Heart right ventricle (tissue), 16 donors: ENCODE measurements around the gene TSPAN33. TPM values are rescaled to one million over a fixed set of nuclear protein-coding genes. Genes with fewer than 3 reads are reported as not detected.
A peak's percentile ranks its signal among the peaks of the same experiment; 100 is the strongest.
"Not testable (repeated sequence)": the region's sequence is repeated elsewhere in the genome, so short reads cannot be mapped to it uniquely, and the experiment has no call there.

Source experiments
- ATAC-seq, 8 donors: fragments of 200-7000 bp; cut with Tn5 transposase; one replicate each; pipeline ENCODE4 v1.9.1; 2020; ENCODE audit warnings: mild to moderate bottlenecking in 8 of 8, moderate library complexity in 8 of 8, moderate number of reproducible peaks in 1 of 8
- DNase-seq, 2 donors: peaks; one replicate each; pipeline ENCODE4 v3.0.0-alpha.2; 2020
- H3K27ac ChIP-seq, 10 donors: fragments of 200-600 bp; sonication (generic) in 2 of 10; one replicate each; pipeline versions ENCODE4 v1.5.0 to v1.8.0; 2020 to 2022; ENCODE audit warnings: mild to moderate bottlenecking in 3 of 10
- H3K27me3 ChIP-seq, 7 donors: fragments of 200-600 bp; one replicate each; pipeline ENCODE4 v1.8.0; 2021 to 2022; ENCODE audit warnings: mild to moderate bottlenecking in 2 of 7
- H3K36me3 ChIP-seq, 9 donors: fragments of 200-600 bp; sonication (generic) in 1 of 9; one replicate each; pipeline versions ENCODE4 v1.5.0 to v1.8.0; 2020 to 2022; ENCODE audit warnings: mild to moderate bottlenecking in 2 of 9
- H3K4me1 ChIP-seq, 9 donors: fragments of 200-600 bp; sonication (generic) in 1 of 9; one replicate each; pipeline versions ENCODE4 v1.5.0 to v1.8.0; 2020 to 2022; ENCODE audit warnings: mild to moderate bottlenecking in 4 of 9
- H3K4me3 ChIP-seq, 10 donors: fragments of 200-600 bp; sonication (generic) in 2 of 10; one replicate each; pipeline versions ENCODE4 v1.5.0 to v1.8.0; 2020 to 2022; ENCODE audit warnings: mild to moderate bottlenecking in 7 of 10, moderate library complexity in 2 of 10
- H3K9me3 ChIP-seq, 11 donors: fragments of 200-600 bp in 10 of 11; sonication (generic) in 2 of 11; one replicate each; pipeline versions ENCODE4 v1.5.0 to v1.8.0; 2013 to 2022; ENCODE audit warnings: mild to moderate bottlenecking in 2 of 11, control low read depth in 1 of 11, moderate library complexity in 1 of 11
- WGBS, 2 donors: extraction: QIAGEN DNeasy Blood & Tissue Kit; methylation state at CpG; one replicate each; pipeline ENCODE4 v1.1.7; 2013; ENCODE audit warnings: inconsistent platforms in 1 of 2; 5-methylcytosine and 5-hydroxymethylcytosine counted together
- intact Hi-C, 10 donors: fragments of 100-400 bp; cut with DNase I; formaldehyde crosslinking; loops; one replicate each; pipeline versions ENCODE4 v1.11.1 to v1.14.2; 2022
- polyA plus RNA-seq, 2 donors: library from polyadenylated mRNA; stranded (reverse); fragments of 200-250 nt; gene quantifications; one replicate each; pipeline ENCODE4 v1.2.3, GENCODE V29; 2013
- total RNA-seq, 10 donors: library from RNA; stranded (reverse); fragmentation: NEBNext Ultra II Directional in 3 of 10; extraction: Animal tissue kit (Norgen Biotek cat#: 25700) in 3 of 10; gene quantifications; one replicate each; pipeline versions ENCODE4 v1.2.1 to v1.2.4, GENCODE V29; 2021 to 2023
- TF ChIP-seq, protein P1 (sequence below), 9 donors: fragments of 200-600 bp; sonication (generic) in 2 of 9; IDR thresholded peaks; one replicate each; pipeline versions ENCODE4 v1.5.0 to v1.8.0; 2021 to 2022; ENCODE audit warnings: antibody characterized with exemption in 9 of 9, mild to moderate bottlenecking in 5 of 9, moderate library complexity in 1 of 9
- donor health status: Arrhythmogenic right ventricular cardiomyopathy.
- donor health status: ischemic (EF 13 %, LVEDD 7.1; RV severe dilation, severe dysfunction).
- donor health status: healthy with polysubstance abuse.
- donor health status: DM: no; HTN: yes; CAD: no.
- donor health status: DM: no; HTN: no; CAD: no.
- donor health status: ischemic (EF 25% LVEDD 6.9; RV normal size, moderate dysfunction).
- donor health status: ischemic (EF 25% LVEDD 5.7; RV mildly dilated, moderate dysfunction).
- donor health status: healthy.
- donor health status: DM: yes; HTN: yes; CAD: no.
- donor health status: Ischemic cardiomyopathy.
- donor health status: ischemic (EF 35%, LVEDD 5.7; RV mildly dilated, moderate dysfunction).
- donor health status: nonischemic (EF 11% LVEDD 7.7; RV severe dilation, severe dysfunction).
- donor health status: DM: yes; HTN: yes; CAD: no.
- donor health status: PGD.
- donor health status: ischemic (EF 29% LVEDD 5.4; RV normal size, mild dysfunction).
- donor health status: nonischemic (EF 23%, LVEDD 6.1; RV moderate dilation, normal function).

Gene TSPAN33
- total and polyA plus RNA-seq, 12 donors: 2.8 to 13.1 (median 8.6) TPM

GRCh38 chr7:129110982-129111376, 33.5 kb upstream of the TSPAN33 start:
- DNase-seq: no peak
- Histone ChIP-seq H3K9me3 (peaks cover 0 to 10% (median 0%) of the 10 kb centered on the region in 11 donors), H3K36me3 (no peaks in the 10 kb centered on the region), H3K27ac (no peak overlapping the region), H3K4me3 (no peak overlapping the region), H3K4me1 (no peaks in the 10 kb centered on the region), H3K27me3 (peaks cover 0 to 9% (median 0%) of the 10 kb centered on the region in 7 donors)
- ATAC-seq: no peak
- TF ChIP-seq, protein P1, sequence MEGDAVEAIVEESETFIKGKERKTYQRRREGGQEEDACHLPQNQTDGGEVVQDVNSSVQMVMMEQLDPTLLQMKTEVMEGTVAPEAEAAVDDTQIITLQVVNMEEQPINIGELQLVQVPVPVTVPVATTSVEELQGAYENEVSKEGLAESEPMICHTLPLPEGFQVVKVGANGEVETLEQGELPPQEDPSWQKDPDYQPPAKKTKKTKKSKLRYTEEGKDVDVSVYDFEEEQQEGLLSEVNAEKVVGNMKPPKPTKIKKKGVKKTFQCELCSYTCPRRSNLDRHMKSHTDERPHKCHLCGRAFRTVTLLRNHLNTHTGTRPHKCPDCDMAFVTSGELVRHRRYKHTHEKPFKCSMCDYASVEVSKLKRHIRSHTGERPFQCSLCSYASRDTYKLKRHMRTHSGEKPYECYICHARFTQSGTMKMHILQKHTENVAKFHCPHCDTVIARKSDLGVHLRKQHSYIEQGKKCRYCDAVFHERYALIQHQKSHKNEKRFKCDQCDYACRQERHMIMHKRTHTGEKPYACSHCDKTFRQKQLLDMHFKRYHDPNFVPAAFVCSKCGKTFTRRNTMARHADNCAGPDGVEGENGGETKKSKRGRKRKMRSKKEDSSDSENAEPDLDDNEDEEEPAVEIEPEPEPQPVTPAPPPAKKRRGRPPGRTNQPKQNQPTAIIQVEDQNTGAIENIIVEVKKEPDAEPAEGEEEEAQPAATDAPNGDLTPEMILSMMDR (IDR thresholded peaks at IDR 0.05): no peak
- intact Hi-C loops: no loop called here

GRCh38 chr7:129115676-129116075, 28.8 kb upstream of the TSPAN33 start:
- no peak for DNase-seq
- Histone ChIP-seq H3K27me3 (peaks cover 0 to 9% (median 0%) of the 10 kb centered on the region in 7 donors), H3K4me3 (no peak overlapping the region), H3K4me1 (no peaks in the 10 kb centered on the region), H3K27ac (no peak overlapping the region), H3K36me3 (no peaks in the 10 kb centered on the region), H3K9me3 (peaks cover 0 to 19% (median 4%) of the 10 kb centered on the region in 11 donors)
- ATAC-seq: no peak
- intact Hi-C loops: no loop called here
- TF ChIP-seq, protein P1 (IDR thresholded peaks at IDR 0.05): no peak

GRCh38 chr7:129118182-129118581, 26.3 kb upstream of the TSPAN33 start:
- no peak for DNase-seq
- no peak overlapping the region for H3K4me3 ChIP-seq
- H3K27me3 ChIP-seq: peaks cover 0 to 7% (median 0%) of the 10 kb centered on the region in 7 donors
- H3K4me1 ChIP-seq: peaks cover 0 to 15% (median 0%) of the 10 kb centered on the region in 9 donors
- no peak for ATAC-seq
- peaks cover 0 to 31% (median 4%) of the 10 kb centered on the region in 11 donors for H3K9me3 ChIP-seq
- TF ChIP-seq, protein P1 (IDR thresholded peaks at IDR 0.05): no peak
- no peaks in the 10 kb centered on the region for H3K36me3 ChIP-seq
- no peak overlapping the region for H3K27ac ChIP-seq
- intact Hi-C loops: no loop called here
- WGBS, 2 donors: 84 to 88% methylated on average over 7 of the region's 7 CpGs

DNA sequence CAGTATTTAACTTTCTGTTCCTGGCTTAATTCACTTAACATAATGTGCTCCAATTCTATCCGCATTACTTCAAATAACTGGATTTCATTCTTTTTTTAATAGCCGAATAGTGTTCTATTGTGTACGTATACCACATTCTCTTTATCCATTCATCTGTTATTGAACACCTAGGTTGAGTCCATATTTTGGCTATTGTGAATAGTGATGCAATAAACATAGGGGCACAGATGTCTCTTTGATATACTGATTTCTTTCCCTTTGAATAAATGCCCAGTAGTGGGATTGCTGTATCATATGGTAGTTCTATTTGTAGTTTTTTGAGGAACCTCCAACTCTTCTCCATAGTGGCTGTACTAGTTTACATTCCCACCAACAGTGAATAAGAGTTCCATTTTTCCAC, 25.5 kb upstream of the TSPAN33 start:
- Histone ChIP-seq H3K4me3 (no peak overlapping the region), H3K27me3 (peaks cover 0 to 14% (median 0%) of the 10 kb centered on the region in 7 donors), H3K9me3 (peaks cover 0 to 31% (median 4%) of the 10 kb centered on the region in 11 donors), H3K27ac (no peak overlapping the region), H3K36me3 (no peaks in the 10 kb centered on the region), H3K4me1 (peaks cover 0 to 20% (median 0%) of the 10 kb centered on the region in 9 donors)
- ATAC-seq: no peak
- intact Hi-C loops: no loop called here
- 85 to 97% methylated on average over 3 of the region's 3 CpGs for WGBS, 2 donors
- DNase-seq: no peak
- TF ChIP-seq, protein P1 (IDR thresholded peaks at IDR 0.05): no peak

- H3K36me3 ChIP-seq, ATAC-seq, DNase-seq, H3K4me3 ChIP-seq, intact Hi-C loops: not testable (repeated sequence)
- Histone ChIP-seq H3K9me3 (peaks cover 0 to 21% (median 0%) of the 10 kb centered on the region in 11 donors), H3K4me1 (peaks cover 0 to 20% (median 0%) of the 10 kb centered on the region in 9 donors), H3K27me3 (peaks cover 0 to 31% (median 6%) of the 10 kb centered on the region in 7 donors), H3K27ac (peak overlapping the region in 1 of 10 donors; percentile 57)
- 94% methylated on average over 3 of the region's 3 CpGs for WGBS, 2 donors
These were observed 22.9 kb upstream of the TSPAN33 start for GRCh38 chr7:129121501-129122077.
